Small intestine (tissue), 7 donors: ENCODE results near the gene AJUBA. TPM values are rescaled to one million over a fixed set of nuclear protein-coding genes. Genes with fewer than 3 reads are reported as not detected.
A peak's percentile ranks its signal among the peaks of the same experiment; 100 is the strongest.

Source experiments
- DNase-seq, 2 donors: peaks; one replicate each; pipeline versions ENCODE4 v3.0.0 to v3.0.0-alpha.2; 2013
- FAIRE-seq: peaks from 2 replicates; lab custom pipeline; 2012; peaks lifted over from hg19 to GRCh38; lab: Jason Lieb, UNC
- H3K27ac ChIP-seq, 3 donors: one replicate each; pipeline ENCODE4 v1.5.1; 2013; ENCODE audit warnings: low read length in 2 of 3, mild to moderate bottlenecking in 2 of 3, control low read depth in 1 of 3, inconsistent platforms in 1 of 3, low read depth in 1 of 3, moderate library complexity in 1 of 3
- H3K27me3 ChIP-seq, 3 donors: one replicate each; pipeline ENCODE4 v1.6.1; 2013; ENCODE audit warnings: low read length in 3 of 3, inconsistent platforms in 1 of 3; ENCODE audit not compliant: control insufficient read depth in 3 of 3, insufficient read depth in 3 of 3
- H3K36me3 ChIP-seq, 3 donors: one replicate each; pipeline ENCODE4 v1.6.1; 2013; ENCODE audit warnings: low read length in 3 of 3, inconsistent platforms in 1 of 3, low read depth in 1 of 3, mild to moderate bottlenecking in 1 of 3, moderate library complexity in 1 of 3; ENCODE audit not compliant: control insufficient read depth in 3 of 3, insufficient read depth in 2 of 3
- H3K4me1 ChIP-seq, 3 donors: one replicate each; pipeline ENCODE4 v1.6.1; 2013; ENCODE audit warnings: low read length in 2 of 3, inconsistent platforms in 1 of 3, low read depth in 1 of 3, mild to moderate bottlenecking in 1 of 3, moderate library complexity in 1 of 3; ENCODE audit not compliant: control insufficient read depth in 3 of 3, insufficient read depth in 2 of 3
- H3K4me3 ChIP-seq, 3 donors: one replicate each; pipeline ENCODE4 v1.5.1; 2013; ENCODE audit warnings: low read length in 3 of 3, control low read depth in 1 of 3, inconsistent platforms in 1 of 3, low read depth in 1 of 3, mild to moderate bottlenecking in 1 of 3, moderate library complexity in 1 of 3
- H3K9me3 ChIP-seq, 2 donors: one replicate each; pipeline ENCODE4 v1.6.1; 2013; ENCODE audit warnings: low read depth in 1 of 2, low read length in 1 of 2; ENCODE audit not compliant: control insufficient read depth in 2 of 2, insufficient read depth in 1 of 2
- WGBS, 3 donors: extraction: QIAGEN DNeasy Blood & Tissue Kit; methylation state at CpG; one replicate each; pipeline ENCODE4 v1.1.7; 2013; 5-methylcytosine and 5-hydroxymethylcytosine counted together
- polyA plus RNA-seq, 4 donors: library from polyadenylated mRNA; stranded (reverse) in 3 of 4; unstranded in 1 of 4; fragments of 200-250 nt in 3 of 4; fragments of 120-200 nt in 1 of 4; gene quantifications; one replicate each; pipeline versions ENCODE4 v1.2.1 to v1.2.3, GENCODE V29; 2013
- donor health status: healthy with polysubstance abuse.
- donor health status: control.
- donor health status: control.
- donor health status: Bipolar disorder and iron deficiency.
- donor health status: healthy.

Gene AJUBA
- polyA plus RNA-seq, 4 donors: 0.45 to 18.9 (median 8.5) TPM

- H3K4me3 ChIP-seq: no peak overlapping the region
- H3K27ac ChIP-seq: no peak overlapping the region
- H3K9me3 ChIP-seq: no peaks in the 10 kb centered on the region
- FAIRE-seq (no peak), DNase-seq (no peak)
- H3K4me1 ChIP-seq: no peaks in the 10 kb centered on the region
- peaks cover 0 to 21% (median 2%) of the 10 kb centered on the region in 3 donors for H3K36me3 ChIP-seq
- no peaks in the 10 kb centered on the region for H3K27me3 ChIP-seq
These were observed 11.2 kb upstream of the AJUBA start for GRCh38 chr14:22993517-22993916.

GRCh38 chr14:22991852-22992251 is 9.5 kb upstream of the AJUBA start:
- DNase-seq: no peak
- Histone ChIP-seq H3K27ac (no peak overlapping the region), H3K4me3 (no peak overlapping the region), H3K9me3 (no peaks in the 10 kb centered on the region), H3K36me3 (peaks cover 0 to 27% (median 2%) of the 10 kb centered on the region in 3 donors), H3K4me1 (no peaks in the 10 kb centered on the region), H3K27me3 (no peaks in the 10 kb centered on the region)
- WGBS, 3 donors: 91 to 96% (median 93%) methylated on average over 8 of the region's 8 CpGs
- FAIRE-seq: no peak

DNA sequence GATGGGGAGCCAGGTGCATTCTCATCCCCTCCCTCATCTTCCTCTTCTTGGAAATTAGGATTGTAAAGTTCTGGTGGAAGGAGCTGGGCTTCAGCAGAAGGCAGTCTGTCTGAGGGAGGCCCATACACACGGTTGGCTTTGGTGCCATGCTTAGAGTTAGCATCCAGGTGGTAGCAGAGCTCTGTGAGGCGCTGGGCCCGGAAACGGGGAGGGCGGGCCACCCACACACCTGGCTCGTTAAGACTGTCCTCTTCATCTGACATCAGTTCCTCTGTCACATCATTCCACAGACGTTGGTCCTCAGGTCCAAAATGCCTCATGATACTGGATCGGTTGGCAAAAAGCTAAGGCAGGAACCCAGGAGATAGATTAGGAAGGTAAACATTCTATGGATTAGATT is 4.9 kb upstream of the AJUBA start:
- 82 to 87% (median 85%) methylated on average over 8 of the region's 8 CpGs for WGBS, 3 donors
- H3K36me3 ChIP-seq: peaks cover 0 to 19% (median 2%) of the 10 kb centered on the region in 3 donors
- no peak overlapping the region for H3K27ac ChIP-seq
- no peaks in the 10 kb centered on the region for H3K4me1 ChIP-seq
- DNase-seq: no peak
- no peak for FAIRE-seq
- H3K9me3 ChIP-seq: no peaks in the 10 kb centered on the region
- H3K4me3 ChIP-seq: no peak overlapping the region
- no peaks in the 10 kb centered on the region for H3K27me3 ChIP-seq

- DNase-seq: peak; percentile 90 to 92
- Histone ChIP-seq H3K9me3 (no peaks in the 10 kb centered on the region), H3K27ac (no peak overlapping the region), H3K4me3 (no peak overlapping the region), H3K4me1 (peaks cover 0 to 4% (median 2%) of the 10 kb centered on the region in 3 donors), H3K36me3 (peaks cover 0 to 17% (median 2%) of the 10 kb centered on the region in 3 donors), H3K27me3 (peaks cover 0 to 7% (median 0%) of the 10 kb centered on the region in 3 donors)
- FAIRE-seq: no peak
- 25 to 27% (median 26%) methylated on average over 5 of the region's 5 CpGs for WGBS, 3 donors
These were observed 4.2 kb upstream of the AJUBA start for GRCh38 chr14:22986508-22987054.

DNA sequence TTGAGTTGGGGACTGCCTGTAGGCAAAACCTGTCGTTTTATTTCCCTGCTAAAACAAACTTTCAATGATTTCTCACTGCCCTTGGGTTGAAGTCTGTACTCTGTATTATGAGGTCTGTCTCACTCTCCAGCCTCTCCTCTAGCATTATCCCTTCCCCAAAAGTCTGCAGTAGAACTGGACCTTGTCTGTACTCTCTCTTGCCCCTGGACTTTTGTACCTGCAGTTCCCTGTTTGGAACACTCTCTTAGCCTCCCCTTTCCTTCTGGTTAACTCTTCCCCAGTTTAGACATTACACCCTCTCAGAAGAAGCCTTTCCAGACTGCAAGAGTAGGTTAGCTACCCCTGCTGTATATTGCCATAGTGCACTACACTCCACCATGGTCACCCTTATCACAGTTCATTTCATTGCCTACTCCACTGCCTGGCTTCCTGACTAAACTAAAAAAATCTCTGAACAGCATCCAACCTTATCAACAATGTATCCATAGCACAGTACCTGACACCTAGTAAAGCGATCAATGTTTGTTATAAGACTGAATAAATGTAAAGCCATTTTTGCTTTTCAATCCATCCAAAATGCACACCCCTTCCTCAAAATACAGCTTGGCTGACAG is 3.6 kb upstream of the AJUBA start:
- no peak overlapping the region for H3K27ac ChIP-seq
- H3K4me3 ChIP-seq: no peak overlapping the region
- DNase-seq: no peak
- peaks cover 0 to 12% (median 0%) of the 10 kb centered on the region in 3 donors for H3K27me3 ChIP-seq
- H3K4me1 ChIP-seq: peaks cover 0 to 5% (median 2%) of the 10 kb centered on the region in 3 donors
- WGBS, 3 donors: 47 to 71% (median 71%) methylated on average over 2 of the region's 2 CpGs
- no peaks in the 10 kb centered on the region for H3K9me3 ChIP-seq
- FAIRE-seq: no peak
- H3K36me3 ChIP-seq: peaks cover 0 to 16% (median 2%) of the 10 kb centered on the region in 3 donors

- no peak overlapping the region for H3K27ac ChIP-seq
- H3K4me1 ChIP-seq: peaks cover 2 to 11% (median 4%) of the 10 kb centered on the region in 3 donors
- peaks cover 0 to 14% (median 0%) of the 10 kb centered on the region in 3 donors for H3K27me3 ChIP-seq
- H3K36me3 ChIP-seq: peaks cover 0 to 16% (median 2%) of the 10 kb centered on the region in 3 donors
- H3K9me3 ChIP-seq: no peaks in the 10 kb centered on the region
- no peak overlapping the region for H3K4me3 ChIP-seq
- DNase-seq: no peak
- WGBS, 3 donors: 93 to 95% (median 93%) methylated on average over 6 of the region's 6 CpGs
- no peak for FAIRE-seq
These were observed 2.8 kb upstream of the AJUBA start for GRCh38 chr14:22984959-22985658.

- WGBS, 3 donors: 1% methylated on average over 45 to 51 of the region's 51 CpGs
- peaks cover 10 to 42% (median 14%) of the 10 kb centered on the region in 3 donors for H3K4me1 ChIP-seq
- H3K27ac ChIP-seq: peak overlapping the region in 1 of 3 donors; percentile 85
- no peaks in the 10 kb centered on the region for H3K9me3 ChIP-seq
- peak in 1 of 2 donors; percentile 54 for DNase-seq
- no peak for FAIRE-seq
- H3K36me3 ChIP-seq: peaks cover 0 to 13% (median 0%) of the 10 kb centered on the region in 3 donors
- H3K27me3 ChIP-seq: peaks cover 0 to 14% (median 0%) of the 10 kb centered on the region in 3 donors
- H3K4me3 ChIP-seq: peak overlapping the region; percentile 42 to 71 (median 47)
These were observed 375 bp downstream of the AJUBA start for GRCh38 chr14:22981876-22982476.
